ENCODE results near the gene TMEM232.

The TMEM232 gene

GRCh38 chr5:110506378-110506777, 220.1 kb downstream of the TMEM232 start:
- DNase-seq: no peak

- no peak for DNase-seq
These were observed 230.2 kb downstream of the TMEM232 start for GRCh38 chr5:110496276-110496675.

DNA sequence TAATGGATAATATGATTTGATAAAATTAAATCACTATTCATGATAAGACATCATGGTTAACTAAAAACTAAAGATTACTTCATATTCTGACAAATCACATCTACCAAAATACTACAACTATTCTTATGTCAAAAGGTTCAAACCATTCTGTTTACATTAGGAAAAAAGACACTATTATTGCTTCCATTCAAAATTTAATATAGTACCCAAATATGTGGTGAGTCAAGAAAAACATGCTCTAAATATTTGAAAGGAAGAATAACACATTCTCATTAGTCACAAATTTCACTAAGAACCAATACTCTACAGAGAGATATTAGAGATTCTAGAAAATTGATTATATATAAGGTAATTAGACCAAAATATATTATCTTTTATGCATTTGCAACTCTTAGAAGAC, 234.0 kb downstream of the TMEM232 start:
- no peak for DNase-seq

DNA sequence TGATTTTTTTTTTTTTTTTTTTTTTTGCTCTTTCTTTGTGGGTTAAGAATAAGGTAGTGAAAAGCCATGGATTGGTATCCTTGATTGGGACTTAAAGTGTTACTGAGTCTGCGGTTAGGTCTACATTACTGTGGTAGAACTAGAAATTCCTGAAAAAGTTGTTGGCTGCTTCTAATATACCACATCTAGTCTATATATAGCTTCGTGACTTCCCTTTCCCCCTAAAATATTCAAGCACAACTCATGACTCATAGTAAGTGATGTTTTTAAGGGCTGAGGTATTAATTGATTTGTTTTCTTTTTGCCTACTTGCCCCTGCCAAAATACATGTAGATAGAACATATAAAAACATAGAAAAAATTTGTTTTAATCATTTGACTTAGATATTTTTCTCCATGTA, 247.6 kb downstream of the TMEM232 start:
- DNase-seq: no peak

GRCh38 chr5:110477911-110478310, 248.6 kb downstream of the TMEM232 start:
- DNase-seq: no peak

DNA sequence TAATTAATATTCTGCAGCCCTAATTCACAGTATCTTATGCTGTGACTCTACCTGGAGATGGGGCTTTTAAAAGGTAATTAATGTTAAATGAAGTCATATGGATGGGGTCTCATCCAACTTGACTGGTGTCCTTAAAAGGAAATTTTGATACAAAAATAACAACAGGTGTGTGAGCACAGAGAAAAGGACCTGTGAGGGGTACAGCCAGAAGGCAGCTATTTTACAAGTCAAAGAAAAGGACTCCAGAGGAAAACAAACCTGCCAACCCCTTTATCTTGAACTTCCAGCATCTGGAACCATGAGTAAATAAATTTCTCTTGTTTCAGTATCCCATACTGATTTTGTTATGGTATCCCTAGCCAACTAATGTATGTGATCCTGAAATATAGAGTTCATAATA, 250.3 kb downstream of the TMEM232 start:
- DNase-seq: no peak

DNA sequence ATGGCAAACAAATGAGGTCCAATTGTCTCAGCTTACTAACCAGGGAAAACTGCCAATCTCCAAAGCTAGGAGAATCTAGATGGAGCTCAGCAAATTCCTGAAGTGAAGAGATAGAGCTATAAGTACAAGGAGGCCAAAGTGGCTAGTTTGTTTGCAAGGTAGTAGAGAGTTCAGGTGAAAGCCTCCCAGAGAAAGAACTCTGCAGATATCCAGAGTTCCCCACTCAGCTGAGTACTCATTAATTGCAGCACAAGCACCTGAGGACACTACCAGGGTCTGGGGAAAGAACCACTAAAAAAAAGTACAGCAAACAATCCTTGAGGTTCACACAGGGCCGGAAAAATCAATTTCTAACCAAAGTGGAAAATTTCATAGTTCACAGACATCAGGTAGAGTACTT, 250.9 kb downstream of the TMEM232 start:
- no peak for DNase-seq

GRCh38 chr5:110469486-110469885, 257.0 kb downstream of the TMEM232 start:
- no peak for DNase-seq

- no peak for DNase-seq
These were observed 263.4 kb downstream of the TMEM232 start for GRCh38 chr5:110463106-110463505.

- DNase-seq: no peak
These were observed 265.6 kb downstream of the TMEM232 start for GRCh38 chr5:110460837-110461236.

DNA sequence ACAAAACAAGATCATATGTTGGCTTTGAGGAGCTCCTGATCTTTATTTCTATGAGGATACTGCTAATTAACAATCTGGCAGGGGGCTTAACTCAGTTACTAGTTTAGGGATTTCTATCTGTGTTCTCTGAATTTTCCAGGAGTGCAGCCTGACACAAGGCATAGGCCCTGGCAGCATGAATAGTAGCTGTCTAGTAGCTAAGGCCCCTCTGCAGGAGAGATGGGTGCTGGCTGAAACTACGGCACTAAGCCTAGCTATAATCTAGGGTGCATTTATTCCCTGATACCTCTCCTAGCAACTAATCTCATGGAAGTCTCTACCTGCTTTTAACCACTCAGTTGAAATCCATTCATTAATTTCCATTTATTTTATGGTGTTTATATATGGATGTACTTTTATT, 268.2 kb downstream of the TMEM232 start:
- no peak for DNase-seq

- DNase-seq: no peak
These were observed 283.6 kb downstream of the TMEM232 start for GRCh38 chr5:110442856-110443255.

- peak; percentile 31 for DNase-seq
These were observed 285.4 kb downstream of the TMEM232 start for GRCh38 chr5:110441035-110441434.

DNA sequence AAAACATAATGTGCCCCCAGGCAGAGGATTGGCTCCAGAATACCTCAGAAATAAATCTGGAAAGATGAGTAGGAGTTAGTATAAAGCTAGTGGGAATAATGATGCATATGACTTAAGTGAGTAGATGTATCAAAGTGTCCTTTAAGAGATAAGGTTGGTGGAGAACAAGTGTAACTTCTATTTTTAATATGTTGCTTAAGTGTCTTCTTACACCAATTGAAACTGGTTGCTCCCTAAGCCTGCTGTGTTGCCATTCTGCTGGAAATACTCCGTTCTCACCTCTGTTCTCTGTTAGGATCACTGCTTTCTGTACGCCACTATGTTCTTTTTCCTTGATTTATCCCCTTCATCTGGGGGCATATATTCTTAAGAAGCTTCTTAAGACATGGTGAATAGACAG, 286.4 kb downstream of the TMEM232 start:
- no peak for DNase-seq

- peak; percentile 72 for DNase-seq
These were observed 287.2 kb downstream of the TMEM232 start for GRCh38 chr5:110439296-110439695.

DNA sequence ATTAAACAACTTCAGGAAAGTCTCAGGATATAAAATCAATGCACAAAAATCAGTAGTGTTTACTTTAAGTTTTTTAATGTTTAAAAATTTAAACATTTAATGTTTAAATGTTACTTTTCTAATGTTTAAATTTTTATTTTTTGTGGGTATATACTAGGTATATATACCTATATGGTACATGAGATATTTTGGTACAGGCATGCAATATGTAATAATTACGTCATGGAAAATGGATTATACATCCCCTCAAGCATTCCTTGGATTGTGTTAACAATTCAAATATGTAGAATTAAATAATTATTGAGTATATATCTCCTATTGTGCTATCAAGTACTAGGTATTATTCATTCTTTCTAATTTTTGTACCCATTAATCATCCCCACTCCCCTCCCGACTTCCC, 291.3 kb downstream of the TMEM232 start:
- no peak for DNase-seq

DNA sequence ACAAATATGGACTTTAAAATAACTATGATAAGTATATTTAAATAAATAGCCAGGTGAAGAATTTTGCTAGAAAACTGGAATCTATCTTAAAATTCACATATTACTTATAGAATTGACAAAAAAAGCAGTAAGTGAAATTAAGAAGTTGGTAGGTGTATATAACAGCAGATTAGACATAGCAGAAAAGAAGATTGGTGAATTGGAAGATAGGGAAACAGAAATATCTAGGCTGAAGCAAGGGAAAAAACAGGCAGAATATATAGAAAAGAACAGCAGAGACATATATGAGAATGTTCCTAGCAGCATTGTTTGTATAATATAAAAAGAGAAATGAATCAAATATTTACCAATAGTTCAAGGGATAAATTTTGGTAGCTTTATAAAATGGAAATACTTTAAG, 294.9 kb downstream of the TMEM232 start:
- DNase-seq: no peak

DNA sequence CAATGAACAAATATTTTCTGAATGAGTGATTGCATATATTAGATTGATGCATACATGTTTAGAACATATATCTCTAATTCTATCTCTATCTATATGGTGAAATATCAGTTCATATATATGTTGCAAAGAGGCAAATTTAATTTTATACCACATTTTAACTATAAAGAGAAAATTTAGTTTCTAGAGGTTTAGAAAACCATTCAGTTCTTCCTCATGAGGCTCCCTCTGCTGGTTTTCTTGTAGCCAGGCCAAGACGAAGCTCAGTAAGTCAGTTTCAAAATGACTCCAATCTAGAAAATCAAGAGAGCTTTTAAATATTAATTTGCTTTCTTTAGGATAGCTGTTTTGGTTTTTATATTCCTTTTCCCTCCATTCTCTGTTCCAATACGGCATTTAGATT, 312.1 kb downstream of the TMEM232 start:
- no peak for DNase-seq

- no peak for DNase-seq
These were observed 312.6 kb downstream of the TMEM232 start for GRCh38 chr5:110413856-110414255.

DNA sequence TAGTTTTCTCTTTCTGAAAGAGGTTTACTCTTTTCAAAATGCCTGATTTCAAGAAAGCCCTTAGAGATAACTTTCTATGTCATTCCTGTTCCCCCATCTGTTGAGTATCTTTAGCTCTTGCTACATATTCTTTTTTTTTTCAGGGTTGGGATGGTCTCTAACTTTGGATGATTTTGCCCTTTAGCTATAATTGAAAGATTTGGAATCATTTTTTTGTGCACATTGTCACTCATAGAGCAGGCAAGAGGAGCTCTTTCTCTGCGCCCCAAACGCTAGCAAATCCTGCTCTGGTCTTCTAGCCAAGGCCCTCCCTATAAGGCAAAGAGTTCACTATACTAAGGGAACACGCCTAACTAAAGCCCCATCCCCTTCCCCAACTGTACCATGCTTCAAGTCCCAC, 316.9 kb downstream of the TMEM232 start:
- no peak for DNase-seq

GRCh38 chr5:110402562-110402961, 323.9 kb downstream of the TMEM232 start:
- DNase-seq: no peak

GRCh38 chr5:110401881-110402280, 324.6 kb downstream of the TMEM232 start:
- no peak for DNase-seq

- no peak for DNase-seq
These were observed 327.5 kb downstream of the TMEM232 start for GRCh38 chr5:110398951-110399350.

DNA sequence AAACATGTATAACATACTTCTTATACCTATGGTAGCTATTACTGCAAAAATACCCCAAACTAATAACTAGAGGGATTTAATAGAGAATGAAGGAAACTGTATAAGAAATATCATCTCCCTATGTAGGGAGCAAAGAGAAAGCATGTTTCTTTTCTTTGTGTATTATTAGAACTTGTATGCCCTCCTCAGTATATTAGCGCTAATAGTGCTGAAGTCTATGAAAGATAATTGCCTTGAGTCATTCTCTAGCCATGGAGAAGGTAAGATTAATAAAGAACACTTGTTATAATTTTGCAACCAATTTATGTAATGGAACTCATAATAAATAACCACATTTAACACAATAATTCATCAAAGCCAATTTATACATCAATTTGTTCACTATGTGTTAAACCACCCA, 329.2 kb downstream of the TMEM232 start:
- no peak for DNase-seq

DNA sequence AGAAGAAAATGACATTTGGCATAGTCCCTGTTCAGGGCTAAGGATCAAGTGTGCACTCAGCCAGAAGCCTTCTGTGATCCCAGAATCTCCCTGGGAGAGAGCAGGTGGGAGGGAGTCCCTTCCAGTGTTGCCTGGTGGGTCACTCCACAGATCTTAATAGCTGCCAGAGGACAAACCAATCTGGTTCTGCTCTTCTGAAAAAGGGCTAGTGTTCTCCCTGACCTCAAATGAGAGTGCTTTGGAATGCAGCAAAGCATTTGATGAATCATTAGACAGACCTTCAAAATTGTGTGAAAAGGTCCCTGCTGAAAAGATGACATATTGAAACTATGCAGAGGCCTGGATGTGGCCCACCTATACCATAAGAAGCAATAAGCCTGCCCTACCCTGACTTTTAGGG, 339.7 kb downstream of the TMEM232 start:
- DNase-seq: peak; percentile 40

GRCh38 chr5:110383231-110383630, 343.2 kb downstream of the TMEM232 start:
- no peak for DNase-seq

Data from NCI-H446 treated with DMSO at 0.1 percent for 48 hours (cell line).